Left renal pelvis (tissue), 4 donors: Measurements from ENCODE around the gene AHNAK2. TPM values are rescaled to one million over a fixed set of nuclear protein-coding genes. Genes with fewer than 3 reads are reported as not detected.

Source experiments
- DNase-seq, 4 donors: peaks; one replicate each; pipeline ENCODE4 v3.0.0-alpha.2; 2013; ENCODE audit warnings: low read depth in 4 of 4, low spot score in 3 of 4
- polyA plus RNA-seq, 4 donors: library from polyadenylated mRNA; unstranded; fragments of 120-200 nt; gene quantifications; one replicate each; pipeline ENCODE4 v1.2.1, GENCODE V29; 2013; ENCODE audit not compliant: insufficient read length in 4 of 4

AHNAK2 gene
- polyA plus RNA-seq, 4 donors = 1.5 to 7.2 (median 2.4) TPM

DNA sequence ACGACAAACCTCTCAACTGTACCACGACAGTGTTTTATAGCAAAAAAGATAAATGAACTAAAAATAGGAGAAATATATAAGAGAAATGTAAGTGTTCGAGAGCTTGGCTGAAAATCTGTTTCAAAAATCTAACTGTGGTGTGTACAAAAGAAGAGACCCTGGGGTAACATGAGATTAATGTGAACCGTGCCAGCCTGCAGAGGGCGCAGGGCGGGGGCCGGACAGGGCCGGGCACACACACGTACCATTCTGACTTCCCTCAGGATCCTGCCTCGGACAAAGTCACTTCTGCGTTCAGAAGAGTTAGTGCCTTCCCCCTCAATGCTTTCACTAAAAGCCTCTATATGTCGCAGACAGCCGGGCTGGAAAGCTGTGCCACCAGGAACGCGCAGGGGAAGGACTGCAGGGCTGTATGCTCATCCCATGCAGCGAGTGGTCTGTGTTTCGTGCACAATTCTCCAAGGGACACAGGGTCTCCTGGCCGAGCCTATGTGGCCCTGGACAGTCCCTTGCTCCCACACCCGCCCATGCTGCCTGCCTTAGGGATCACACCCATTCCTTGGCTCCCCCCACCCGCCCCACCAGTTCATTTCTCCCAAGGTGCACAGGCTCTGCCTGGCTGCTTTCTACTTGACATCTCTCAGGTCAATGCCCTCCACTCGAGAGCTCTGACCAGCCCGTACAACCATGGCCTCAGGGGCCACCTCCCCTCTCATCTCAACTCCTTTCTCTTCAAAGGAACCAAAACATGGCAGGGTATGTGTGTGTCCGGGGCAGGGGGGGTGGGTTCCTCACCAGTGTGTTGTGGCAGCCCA is 34.2 kb upstream of the AHNAK2 start:
- DNase-seq = no peak

DNA sequence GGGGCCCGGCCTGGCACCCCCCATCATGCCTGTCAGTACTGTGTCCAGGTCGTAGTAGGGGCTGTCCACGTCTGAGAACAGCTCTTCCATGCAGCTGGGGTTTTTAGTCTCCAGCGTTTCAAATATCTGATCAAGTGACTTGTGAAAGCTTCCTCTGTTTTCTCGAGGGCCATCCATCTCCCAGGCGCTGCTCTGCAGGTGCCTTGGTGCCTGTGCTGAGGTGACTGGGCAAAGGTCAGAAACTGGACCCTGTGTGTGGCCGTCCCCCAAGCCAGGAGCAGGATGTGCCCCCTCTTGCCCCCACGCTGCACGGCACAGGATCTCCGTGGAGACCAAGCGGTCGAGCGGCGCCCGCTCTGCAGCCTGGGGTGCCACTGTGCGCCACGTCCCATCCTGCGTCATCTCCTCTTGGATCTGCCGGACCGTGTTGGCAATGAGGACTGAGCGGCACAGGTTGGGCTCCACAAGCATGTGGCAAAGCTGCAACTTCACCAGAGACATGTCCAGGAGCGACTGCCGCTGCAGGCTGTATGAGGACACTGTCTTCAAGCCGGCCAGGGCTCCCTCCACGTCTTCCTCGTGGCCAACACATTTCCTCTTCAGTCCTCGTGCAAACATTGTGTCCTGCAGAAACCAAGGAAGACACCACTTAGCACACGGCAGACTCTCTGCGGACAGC is 33.3 kb upstream of the AHNAK2 start:
- no peak for DNase-seq

DNA sequence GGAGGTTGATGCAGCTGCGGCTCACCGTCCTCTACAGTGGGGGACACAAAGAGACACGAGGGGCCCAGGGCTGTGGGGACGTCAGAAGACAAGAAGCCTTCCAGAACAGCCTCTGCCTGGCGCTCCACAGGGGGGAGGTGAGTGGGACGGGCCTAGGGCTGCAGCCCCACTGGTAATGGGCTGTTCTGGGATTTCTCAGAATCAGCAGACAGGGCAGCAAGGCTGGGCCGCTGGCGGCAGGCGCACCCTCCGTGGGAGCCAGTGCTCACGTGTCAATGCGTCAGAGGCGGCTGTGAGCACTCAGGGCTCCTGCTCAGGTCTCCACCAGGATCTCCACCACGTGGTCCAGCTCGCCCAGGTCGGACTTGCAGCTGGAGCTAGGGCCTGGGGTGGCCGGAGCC is 32.7 kb upstream of the AHNAK2 start:
- DNase-seq = no peak

DNA sequence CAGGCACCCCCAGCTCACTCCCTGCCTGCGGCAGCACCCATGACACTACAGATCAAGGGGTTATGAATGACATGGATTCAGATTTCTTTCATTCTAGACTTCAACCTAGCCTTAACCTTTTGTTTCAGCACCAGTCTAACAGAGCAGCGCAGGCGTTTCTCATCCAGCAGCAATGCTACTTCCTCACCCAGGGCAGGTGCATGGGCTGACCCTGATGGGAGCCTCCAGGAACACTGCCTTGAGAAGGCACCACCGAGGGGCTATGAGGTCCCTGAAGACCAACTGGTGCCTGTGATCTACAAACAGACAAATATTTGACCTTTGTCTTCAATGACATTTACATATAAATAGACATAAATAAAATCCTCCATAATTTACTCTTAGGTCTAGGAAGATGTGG is 31.9 kb upstream of the AHNAK2 start:
- DNase-seq = no peak

DNA sequence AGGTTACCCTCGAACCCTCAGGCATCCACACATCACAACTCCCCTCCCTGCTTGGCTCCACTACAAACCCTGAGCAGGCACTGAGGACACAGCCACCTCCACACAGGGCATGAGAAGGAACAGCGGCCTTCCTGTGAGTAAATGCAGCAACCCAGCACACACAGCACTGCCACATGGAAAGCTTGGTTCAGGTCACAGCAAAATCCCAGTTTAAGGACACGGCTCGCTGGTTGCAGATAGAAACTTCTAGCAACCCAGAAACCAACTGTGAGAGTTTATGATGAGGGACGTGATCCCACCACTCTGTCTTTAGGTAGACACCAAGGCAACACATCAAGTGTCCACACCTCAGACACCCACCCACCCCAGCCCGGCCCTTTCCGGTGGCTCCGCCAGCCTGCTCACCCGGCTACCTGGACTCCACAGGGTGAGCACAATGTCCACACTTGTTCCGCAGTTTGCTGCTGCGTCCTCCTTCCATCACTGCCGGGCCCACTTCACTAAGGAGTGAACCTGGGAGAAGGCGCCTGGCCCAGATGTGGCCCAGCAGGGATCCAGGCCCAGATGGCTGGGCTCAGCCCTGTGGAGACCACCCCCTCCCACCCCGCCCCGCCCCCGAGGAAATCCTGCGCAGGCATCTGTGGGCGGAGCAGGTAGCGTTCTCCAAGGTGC is 29.6 kb upstream of the AHNAK2 start:
- no peak for DNase-seq

DNA sequence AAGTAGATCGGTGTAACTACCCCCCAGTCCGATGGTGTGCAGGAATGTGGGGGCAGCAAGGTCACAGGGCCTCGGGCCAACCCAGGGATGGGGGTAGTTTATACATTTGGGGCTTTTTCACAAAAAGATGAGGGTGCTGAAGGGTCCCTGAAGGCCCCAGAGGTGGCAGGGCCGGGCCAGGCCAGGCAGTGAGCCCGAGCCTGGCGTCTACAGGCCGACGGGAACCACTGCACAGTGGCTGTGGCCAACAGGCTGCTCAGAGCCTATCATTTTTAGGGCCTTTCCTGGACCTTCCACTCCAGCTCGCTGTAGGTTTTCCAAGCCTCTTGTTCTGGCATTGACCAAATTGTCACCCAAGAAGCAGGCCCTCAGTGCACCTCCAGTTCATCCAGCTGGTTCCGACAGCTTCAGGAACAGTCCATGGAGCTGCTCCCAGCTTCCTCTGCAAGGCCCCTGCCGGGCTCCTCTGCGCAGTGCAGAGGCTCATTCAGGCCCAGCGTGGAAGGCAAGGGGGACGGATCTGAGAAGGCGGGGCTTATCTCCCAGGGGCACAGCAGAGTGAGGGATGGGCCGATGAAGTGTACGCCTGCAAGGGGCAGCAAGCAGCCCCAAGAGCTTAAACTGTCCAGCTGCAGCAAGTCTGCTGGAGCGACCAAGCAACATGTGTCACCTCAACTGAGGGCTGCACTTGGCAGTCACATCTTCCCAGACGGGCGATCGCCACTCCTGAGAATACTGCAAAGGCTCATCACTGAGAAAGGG is 28.8 kb upstream of the AHNAK2 start:
- no peak for DNase-seq

DNA sequence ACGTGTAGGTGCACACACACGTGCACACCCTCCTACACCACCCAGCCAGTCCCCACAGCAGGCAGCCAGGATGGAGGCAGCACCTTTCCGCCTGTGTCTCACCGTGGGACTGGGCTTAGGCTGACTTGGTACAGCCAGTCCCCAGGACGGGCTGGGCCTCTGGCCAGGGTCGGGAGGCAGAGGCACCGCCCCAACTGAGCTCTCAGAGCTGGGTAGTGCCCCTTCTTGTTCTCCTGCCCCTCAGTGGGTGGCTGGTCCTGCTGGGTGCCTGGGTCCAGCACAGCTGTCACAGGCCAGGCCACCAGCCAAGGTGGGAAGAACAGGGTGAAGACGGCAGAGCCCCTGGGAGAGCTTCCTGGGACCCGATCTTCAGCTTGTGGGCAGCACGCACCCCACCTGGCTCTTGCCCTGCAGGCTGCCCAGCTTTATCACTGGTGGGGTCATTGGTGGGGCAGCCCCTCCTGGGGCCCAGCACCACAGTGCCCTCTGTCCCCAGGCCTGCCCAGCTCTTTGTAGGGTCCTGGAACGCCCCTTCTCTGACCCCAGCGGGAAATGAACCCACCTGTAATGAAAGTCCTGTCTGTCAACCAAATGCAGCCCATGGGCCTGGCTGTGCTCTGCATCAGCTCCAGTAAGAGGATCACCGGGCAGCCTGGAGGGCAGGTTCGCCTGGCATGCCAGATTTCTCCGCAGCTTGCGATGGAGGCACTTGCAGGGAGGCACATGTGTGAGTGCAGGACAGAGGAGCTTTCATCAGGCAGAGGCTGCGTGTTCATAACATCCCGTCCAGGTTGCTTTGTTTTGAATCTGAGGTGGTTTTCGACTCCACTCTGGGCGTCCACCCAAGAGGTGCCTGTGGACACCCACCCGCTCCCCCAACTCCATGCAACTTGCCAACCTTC is 28.0 kb upstream of the AHNAK2 start:
- no peak for DNase-seq

DNA sequence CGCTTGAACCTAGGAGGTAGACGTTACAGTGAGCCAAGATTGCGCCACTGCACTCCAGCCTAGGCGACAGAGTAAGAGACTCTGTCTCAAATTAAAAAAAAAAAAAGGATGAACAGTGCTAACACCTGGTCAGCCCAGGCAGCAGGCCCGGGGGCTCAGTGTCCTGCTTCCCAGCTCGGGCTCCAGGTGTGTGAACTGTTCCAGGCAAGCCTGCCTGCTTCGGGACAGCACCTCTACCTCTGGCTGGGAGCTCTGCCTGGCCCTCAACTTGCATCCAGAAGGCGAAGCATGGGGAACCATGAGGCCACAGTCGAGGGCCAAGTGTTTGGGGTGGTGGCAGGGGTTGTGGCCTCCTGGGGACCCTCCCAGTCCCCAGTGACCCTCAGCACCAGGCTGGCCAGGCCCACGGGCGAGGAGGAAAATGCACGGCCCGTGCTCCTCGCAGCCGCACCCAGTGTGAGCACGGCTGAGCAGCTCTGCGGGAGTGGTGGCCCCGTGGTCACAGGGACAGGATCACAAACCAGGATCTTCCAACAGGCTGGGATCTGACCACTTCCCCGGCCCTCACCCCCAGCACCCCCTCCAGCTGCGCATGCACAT is 27.3 kb upstream of the AHNAK2 start:
- no peak for DNase-seq

DNA sequence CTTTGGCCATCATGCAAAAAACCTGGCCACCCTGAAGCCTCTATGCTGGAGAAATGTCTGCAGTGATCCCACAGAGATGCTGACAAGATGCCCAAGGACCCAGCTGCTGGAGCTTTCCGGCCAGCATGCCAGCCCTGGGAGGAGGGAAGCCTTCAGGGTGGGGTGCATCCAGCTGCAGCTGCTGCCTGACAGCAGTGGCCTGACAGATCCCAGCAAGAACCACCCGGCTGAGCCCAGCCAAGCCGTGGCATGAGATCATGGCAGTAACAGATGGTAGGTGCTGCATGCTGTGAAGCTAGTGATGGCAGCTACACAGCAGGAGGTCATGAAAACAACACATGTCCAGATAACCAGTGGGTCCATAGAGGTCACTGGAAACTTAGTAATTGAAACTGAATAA is 21.2 kb upstream of the AHNAK2 start:
- no peak for DNase-seq

DNA sequence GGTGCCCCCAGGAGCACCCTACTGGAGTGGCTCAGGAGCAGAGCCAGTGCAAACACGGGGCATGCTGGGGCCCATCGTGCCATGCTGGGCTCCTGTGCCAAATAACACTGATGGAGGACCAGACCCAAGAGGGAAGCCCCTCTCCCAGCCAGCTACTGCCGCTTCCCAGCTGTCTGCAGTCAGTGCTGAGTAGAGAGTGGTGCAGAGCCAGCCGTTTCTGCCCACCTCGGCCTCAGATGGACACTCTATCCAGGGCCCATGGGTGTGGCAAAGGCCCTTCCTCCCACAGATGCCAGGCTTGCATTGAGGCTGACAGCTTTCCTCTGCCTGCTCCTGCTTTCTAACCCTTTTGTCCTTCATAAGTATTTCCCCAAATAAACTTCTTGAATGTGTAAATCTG is 20.6 kb upstream of the AHNAK2 start:
- DNase-seq = no peak

DNA sequence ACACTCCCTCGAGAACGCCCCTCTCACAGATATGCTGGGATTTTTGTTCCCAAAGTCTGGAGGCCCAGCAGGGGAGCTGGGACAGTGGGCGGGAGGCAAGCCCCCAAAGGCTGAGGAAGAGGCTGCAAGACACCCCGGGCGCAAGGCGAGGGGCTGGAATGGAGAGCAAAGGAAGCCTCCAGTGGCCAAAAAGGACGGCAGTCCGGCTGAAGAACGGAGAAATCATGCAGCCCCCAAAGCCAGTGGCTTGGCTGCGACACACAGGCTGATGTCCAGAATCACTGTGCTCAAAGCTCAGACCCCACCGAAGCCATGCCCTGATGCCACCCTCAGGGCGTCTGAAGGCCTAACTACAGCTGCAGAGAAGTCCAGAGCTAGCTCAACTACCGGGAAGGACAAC is 18.3 kb upstream of the AHNAK2 start:
- DNase-seq = no peak

DNA sequence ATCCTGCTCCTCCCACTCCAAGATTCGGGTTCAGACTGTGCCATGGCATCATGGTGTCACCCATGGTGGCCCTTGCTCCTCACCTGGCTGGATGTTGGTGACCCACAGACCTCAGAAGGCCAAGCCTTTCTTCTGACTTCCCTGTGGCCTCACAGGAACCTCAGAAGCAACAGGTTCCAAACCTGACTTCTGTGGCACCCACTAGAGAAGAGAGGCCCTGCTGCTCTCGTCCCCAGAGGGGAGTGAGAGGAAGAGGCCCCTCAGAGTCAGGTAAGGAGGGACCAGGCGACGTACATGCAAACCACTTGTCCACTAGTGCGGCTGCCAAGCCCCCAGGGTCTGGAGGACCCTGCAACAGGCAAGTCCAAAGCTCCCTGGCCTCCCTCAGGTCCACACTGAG is 17.9 kb upstream of the AHNAK2 start:
- no peak for DNase-seq

DNA sequence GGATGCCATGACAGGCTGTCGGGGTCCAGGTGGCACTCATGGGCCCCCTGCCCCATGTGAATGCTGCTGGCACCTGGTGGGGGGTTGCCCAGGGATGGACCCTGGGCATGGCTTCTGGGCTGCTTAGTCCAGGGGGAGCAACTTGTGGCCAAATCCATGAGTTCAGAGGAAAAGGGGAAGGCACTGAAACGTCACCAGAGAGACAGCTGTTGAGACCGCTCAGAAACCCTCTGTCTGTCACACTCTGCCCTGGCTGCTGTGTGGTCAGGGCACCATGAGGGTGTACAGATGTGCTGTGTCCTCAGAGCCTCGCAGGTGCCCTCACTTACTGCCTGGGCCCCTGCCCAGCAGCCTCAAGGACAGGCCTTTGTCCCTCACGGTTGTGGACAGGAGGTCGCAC is 16.8 kb upstream of the AHNAK2 start:
- DNase-seq = no peak

DNA sequence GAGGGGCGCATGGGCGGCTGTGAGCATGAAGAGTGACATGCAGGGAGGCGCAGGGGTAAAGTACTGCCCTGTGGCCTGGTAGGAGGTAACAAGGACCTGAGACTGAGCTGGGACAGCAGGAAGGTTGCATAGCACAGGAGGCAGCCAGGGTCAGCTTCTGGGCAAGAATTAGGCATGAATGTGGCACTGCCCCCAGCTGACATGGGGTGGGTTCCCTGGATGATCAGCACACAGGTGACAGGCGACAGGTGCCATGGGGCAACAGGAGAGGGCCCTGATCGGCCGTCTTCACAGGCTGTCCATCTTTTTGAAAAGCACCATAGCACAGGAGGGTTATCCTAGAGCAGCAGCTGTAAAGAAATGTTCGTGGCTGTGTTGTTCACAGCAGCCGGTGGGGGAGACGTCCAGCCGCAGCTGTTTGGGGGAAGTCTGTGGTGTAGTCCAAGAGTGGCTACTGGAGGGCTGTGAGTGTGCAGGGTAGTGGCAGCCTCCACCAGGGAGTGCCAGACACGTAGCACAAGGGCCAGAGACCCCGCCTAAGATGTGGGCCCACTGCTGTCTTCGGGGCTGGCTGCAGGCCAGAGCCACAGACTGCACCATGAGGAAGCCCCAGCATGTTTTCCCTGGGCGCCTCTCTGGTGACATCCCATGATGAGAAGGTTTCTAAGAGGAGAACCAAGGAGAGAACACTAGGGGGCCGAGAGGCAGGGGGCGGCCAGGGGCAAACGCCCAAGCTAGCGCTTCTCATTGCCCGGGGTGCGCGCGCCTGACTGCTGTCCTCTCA is 15.8 kb upstream of the AHNAK2 start:
- DNase-seq = no peak

DNA sequence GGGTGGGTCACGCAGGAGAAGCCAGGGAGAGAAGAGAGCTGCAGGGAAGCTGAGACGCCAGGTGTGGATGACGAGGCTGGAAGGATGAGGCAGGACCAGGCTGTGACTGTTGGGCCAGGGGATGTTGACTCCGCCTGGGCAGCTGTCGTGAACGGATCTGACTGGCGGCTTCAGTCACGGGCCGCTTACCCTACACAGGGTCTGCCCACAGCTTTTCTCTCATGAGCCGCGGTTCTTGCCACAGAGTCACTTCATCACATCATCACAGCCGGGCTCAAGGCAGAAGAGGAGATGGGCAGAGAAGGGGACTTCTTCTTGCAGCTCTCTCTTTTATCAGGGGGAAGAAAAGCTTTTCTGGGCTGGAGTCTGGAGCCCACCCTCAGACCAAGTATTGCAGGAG is 15.1 kb upstream of the AHNAK2 start:
- no peak for DNase-seq

DNA sequence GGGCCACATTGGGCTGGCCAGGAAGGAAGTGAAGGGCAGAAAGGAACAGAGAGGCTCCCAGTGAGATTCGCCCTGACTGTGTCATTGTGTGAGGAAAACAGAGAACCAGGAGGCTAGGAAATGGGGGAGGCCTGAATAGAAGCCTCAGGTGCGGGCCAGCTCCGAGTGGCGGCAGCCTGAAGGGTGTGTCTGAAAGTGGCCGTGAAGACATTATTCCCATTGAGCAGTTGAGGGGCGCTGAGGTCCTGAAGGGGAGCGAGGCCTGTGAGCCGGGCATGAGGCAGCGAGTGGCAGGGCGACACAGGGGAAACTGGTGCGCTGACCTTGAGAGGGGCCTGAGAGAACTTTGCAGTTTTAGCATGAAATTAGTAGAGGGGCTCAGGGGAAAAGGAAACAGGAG is 14.3 kb upstream of the AHNAK2 start:
- no peak for DNase-seq

DNA sequence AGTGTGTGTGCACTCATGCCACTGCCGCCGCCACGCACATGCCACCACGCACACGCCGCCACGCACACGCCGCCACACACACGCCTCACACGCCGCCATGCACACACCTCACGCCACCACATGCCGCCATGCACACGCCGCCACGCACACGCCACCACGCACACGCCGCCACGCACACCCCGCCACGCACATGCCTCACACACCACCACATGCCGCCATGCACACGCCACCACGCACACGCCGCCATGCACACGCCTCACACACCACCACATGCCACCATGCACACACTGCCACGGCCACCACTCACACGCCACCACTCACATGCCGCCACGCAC is 13.7 kb upstream of the AHNAK2 start:
- no peak for DNase-seq

DNA sequence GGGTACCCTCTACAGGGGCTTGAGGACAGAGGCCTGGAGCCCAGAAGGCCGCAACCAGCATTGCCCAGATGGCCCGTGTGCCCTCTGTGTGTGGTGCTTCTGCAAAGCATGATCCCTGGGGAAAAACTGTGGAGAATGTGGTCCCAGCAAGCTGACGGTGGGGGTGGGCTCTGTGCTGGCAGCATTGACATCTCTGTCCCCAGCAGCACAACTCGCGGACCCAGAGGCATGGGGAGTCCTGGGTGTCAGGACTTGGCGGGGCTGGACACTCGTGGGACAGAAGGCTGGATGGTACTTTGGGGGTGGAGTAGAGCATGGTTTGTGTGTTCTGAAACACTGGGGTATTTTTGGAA is 11.8 kb upstream of the AHNAK2 start:
- no peak for DNase-seq
